ENCODE data around the gene PXDC1. TPM values are rescaled to one million over a fixed set of nuclear protein-coding genes. Genes with fewer than 3 reads are reported as not detected.

Gene PXDC1
- total and polyA plus RNA-seq, 4 donors: 21.0 to 53.8 (median 43.3) TPM

DNA sequence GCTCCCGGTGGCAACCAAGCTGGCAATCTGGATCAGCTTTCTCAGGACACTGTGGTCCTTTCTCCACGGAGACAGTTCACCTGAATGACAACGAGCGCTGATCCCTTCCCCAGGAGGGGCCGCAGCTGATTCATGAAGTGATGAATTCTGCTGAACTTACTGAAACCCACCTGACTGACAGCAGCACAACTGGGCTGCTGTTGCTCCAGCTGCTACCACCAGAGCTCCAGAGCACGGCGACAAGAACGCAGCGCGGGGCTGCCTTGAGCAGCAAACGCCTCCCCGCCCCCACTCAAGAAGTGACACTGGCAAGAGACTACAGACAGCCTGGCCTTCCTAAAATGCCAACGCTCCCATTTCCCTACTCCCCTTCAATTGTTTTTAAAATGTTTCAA is 10.0 kb downstream of the PXDC1 start:
- no peaks in the 10 kb centered on the region for H3K9me3 ChIP-seq (ENCODE audit: control insufficient read depth in 4 of 4, insufficient read depth in 3 of 4, low read length in 3 of 4)
- H3K4me3 ChIP-seq: no peak overlapping the region
- H3K4me1 ChIP-seq (ENCODE audit: control insufficient read depth in 5 of 5, insufficient read depth in 5 of 5, low read length in 5 of 5): peaks cover 0 to 21% (median 5%) of the 10 kb centered on the region in 5 donors
- DNase-seq (no peak), ATAC-seq (ENCODE audit: insufficient read depth, low FRiP score) (no peak)
- no peaks in the 10 kb centered on the region for H3K27me3 ChIP-seq (ENCODE audit: control insufficient read depth in 3 of 3, insufficient read depth in 3 of 3, low read length in 2 of 3)
- H3K27ac ChIP-seq (ENCODE audit: low read depth in 1 of 2, low read length in 1 of 2): peak overlapping the region in 1 of 2 donors; percentile 34
- H3K9ac ChIP-seq (ENCODE audit: insufficient read depth in 1 of 2, low read length in 2 of 2): no peak overlapping the region
- WGBS, 2 donors: 75 to 89% methylated on average over 13 of the region's 13 CpGs
- TF ChIP-seq, protein P1, sequence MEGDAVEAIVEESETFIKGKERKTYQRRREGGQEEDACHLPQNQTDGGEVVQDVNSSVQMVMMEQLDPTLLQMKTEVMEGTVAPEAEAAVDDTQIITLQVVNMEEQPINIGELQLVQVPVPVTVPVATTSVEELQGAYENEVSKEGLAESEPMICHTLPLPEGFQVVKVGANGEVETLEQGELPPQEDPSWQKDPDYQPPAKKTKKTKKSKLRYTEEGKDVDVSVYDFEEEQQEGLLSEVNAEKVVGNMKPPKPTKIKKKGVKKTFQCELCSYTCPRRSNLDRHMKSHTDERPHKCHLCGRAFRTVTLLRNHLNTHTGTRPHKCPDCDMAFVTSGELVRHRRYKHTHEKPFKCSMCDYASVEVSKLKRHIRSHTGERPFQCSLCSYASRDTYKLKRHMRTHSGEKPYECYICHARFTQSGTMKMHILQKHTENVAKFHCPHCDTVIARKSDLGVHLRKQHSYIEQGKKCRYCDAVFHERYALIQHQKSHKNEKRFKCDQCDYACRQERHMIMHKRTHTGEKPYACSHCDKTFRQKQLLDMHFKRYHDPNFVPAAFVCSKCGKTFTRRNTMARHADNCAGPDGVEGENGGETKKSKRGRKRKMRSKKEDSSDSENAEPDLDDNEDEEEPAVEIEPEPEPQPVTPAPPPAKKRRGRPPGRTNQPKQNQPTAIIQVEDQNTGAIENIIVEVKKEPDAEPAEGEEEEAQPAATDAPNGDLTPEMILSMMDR (IDR thresholded peaks at IDR 0.05; ENCODE audit: control extremely low read depth, extremely low read depth): no peak
- H3K36me3 ChIP-seq (ENCODE audit: control insufficient read depth in 4 of 4, insufficient read depth in 4 of 4, low read length in 4 of 4): peaks cover 7 to 25% (median 11%) of the 10 kb centered on the region in 4 donors

DNA sequence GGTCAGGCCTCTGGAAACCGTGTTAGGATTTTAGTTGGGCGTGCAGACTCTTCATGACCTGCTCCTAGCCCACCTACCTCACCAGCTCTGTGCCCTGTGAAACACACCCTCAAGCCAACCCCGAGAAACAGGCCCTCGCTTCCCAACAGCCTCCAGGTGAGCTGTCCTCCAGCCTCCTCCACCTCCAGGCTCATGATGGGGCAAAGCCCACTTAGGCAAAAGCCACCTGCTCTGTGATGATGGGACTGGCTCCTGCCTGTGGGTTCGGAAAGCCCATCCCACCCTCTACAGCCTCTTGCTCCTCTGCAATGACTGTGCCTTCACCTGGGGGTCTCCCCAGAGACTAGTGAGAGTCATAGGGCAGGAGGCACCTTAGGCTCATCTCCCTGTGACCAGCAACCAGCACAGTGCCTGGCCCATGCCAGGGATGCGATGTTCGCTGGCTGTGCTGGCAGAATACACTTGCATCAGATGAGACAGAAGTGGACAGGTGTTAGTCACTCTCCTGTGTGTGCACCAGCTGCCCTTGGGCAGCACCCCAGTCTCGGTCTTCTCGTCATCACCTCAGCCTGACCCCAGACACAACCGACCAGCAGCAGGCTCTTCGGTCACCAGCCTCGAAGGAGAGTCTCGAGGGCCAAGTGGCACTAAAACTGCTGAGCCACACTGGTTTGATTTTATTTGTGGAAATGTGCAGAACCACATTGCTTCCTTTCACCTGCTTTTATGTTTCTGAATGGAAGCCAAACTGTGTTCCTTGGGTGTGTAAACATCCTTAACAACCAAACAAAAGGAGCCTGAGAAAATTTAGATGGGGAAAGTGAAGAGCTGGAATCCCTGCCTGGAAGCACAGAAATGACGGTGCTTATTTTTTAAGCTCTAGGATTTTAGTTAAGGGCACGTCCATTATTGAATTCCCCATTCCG is 10.7 kb downstream of the PXDC1 start:
- Histone ChIP-seq H3K4me3 (no peak overlapping the region), H3K27ac (ENCODE audit: low read depth in 1 of 2, low read length in 1 of 2) (peak overlapping the region in 1 of 2 donors; percentile 34), H3K4me1 (ENCODE audit: control insufficient read depth in 5 of 5, insufficient read depth in 5 of 5, low read length in 5 of 5) (peaks cover 0 to 20% (median 0%) of the 10 kb centered on the region in 5 donors), H3K9ac (ENCODE audit: insufficient read depth in 1 of 2, low read length in 2 of 2) (no peak overlapping the region), H3K9me3 (ENCODE audit: control insufficient read depth in 4 of 4, insufficient read depth in 3 of 4, low read length in 3 of 4) (no peaks in the 10 kb centered on the region), H3K36me3 (ENCODE audit: control insufficient read depth in 4 of 4, insufficient read depth in 4 of 4, low read length in 4 of 4) (peaks cover 14 to 29% (median 16%) of the 10 kb centered on the region in 4 donors), H3K27me3 (ENCODE audit: control insufficient read depth in 3 of 3, insufficient read depth in 3 of 3, low read length in 2 of 3) (no peaks in the 10 kb centered on the region)
- DNase-seq: no peak
- TF ChIP-seq, protein P1 (IDR thresholded peaks at IDR 0.05; ENCODE audit: control extremely low read depth, extremely low read depth): no peak
- no peak for ATAC-seq (ENCODE audit: insufficient read depth, low FRiP score)
- 70 to 75% methylated on average over 16 of the region's 16 CpGs for WGBS, 2 donors

DNA sequence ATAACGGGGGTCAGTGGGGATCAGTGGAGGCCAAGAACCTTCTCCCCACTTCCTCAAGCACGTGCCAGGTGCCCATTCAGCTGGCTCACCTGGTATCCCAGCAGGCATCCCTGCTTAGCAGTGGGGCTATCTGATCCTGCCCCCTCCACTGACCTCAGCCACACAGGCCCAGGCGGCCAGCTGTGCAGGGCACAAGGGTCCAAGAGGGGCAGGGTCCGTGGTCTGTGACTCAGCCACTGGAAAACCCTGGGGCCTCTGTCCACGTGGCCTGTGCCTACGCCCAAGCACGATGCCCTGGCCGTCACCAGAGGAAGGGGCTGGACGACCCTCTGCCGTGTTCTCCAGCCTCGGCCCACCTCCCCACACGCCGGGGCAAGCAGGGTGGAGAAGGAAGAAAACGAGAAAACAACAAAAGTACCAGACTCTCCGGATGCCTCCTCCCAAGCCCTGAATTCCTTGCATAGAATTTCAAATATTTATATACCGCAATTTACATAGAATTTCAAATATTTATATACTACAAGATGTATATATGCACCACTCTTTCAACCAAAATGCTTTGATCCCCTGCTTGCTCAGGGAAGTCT is 12.1 kb downstream of the PXDC1 start:
- H3K36me3 ChIP-seq (ENCODE audit: control insufficient read depth in 4 of 4, insufficient read depth in 4 of 4, low read length in 4 of 4): peaks cover 14 to 29% (median 22%) of the 10 kb centered on the region in 4 donors
- no peaks in the 10 kb centered on the region for H3K9me3 ChIP-seq (ENCODE audit: control insufficient read depth in 4 of 4, insufficient read depth in 3 of 4, low read length in 3 of 4)
- no peak overlapping the region for H3K4me3 ChIP-seq
- H3K27ac ChIP-seq (ENCODE audit: low read depth in 1 of 2, low read length in 1 of 2): no peak overlapping the region
- no peak overlapping the region for H3K9ac ChIP-seq (ENCODE audit: insufficient read depth in 1 of 2, low read length in 2 of 2)
- ATAC-seq (ENCODE audit: insufficient read depth, low FRiP score) (no peak), DNase-seq (no peak)
- no peaks in the 10 kb centered on the region for H3K27me3 ChIP-seq (ENCODE audit: control insufficient read depth in 3 of 3, insufficient read depth in 3 of 3, low read length in 2 of 3)
- TF ChIP-seq, protein P1 (IDR thresholded peaks at IDR 0.05; ENCODE audit: control extremely low read depth, extremely low read depth): no peak
- peaks cover 0 to 16% (median 0%) of the 10 kb centered on the region in 5 donors for H3K4me1 ChIP-seq (ENCODE audit: control insufficient read depth in 5 of 5, insufficient read depth in 5 of 5, low read length in 5 of 5)
- WGBS, 2 donors: 64 to 68% methylated on average over 16 of the region's 16 CpGs

All from lung (tissue), 12 donors.